HG02571 (cell line): ENCODE measurements around the gene RPL31.

Experiments
- ATAC-seq: cut with Tn5 transposase; IDR thresholded peaks from one replicate; pipeline ENCODE4 v1.9.1; 2021; ENCODE audit warnings: mild to moderate bottlenecking, moderate library complexity; ENCODE audit not compliant: unreplicated experiment

Gene RPL31

GRCh38 chr2:100974712-100975520 lies 27.2 kb upstream of the RPL31 start:
- ATAC-seq, result no peak

GRCh38 chr2:100975521-100975785 lies 26.6 kb upstream of the RPL31 start:
- no peak for ATAC-seq

- no peak for ATAC-seq
Observed at GRCh38 chr2:100976061-100976460, 26.0 kb upstream of the RPL31 start.

GRCh38 chr2:100976645-100977391 lies 25.3 kb upstream of the RPL31 start:
- ATAC-seq, result peak; percentile 72

GRCh38 chr2:100977511-100977910 lies 24.6 kb upstream of the RPL31 start:
- no peak for ATAC-seq

- no peak for ATAC-seq
Observed at GRCh38 chr2:100978582-100979191, 23.4 kb upstream of the RPL31 start.

GRCh38 chr2:100980046-100980445 lies 22.0 kb upstream of the RPL31 start:
- ATAC-seq, result no peak

GRCh38 chr2:100981011-100981410 lies 21.1 kb upstream of the RPL31 start:
- ATAC-seq, result no peak

GRCh38 chr2:100982431-100982861 lies 19.6 kb upstream of the RPL31 start:
- ATAC-seq, result no peak

- ATAC-seq, result no peak
Observed at GRCh38 chr2:100983201-100983600, 18.9 kb upstream of the RPL31 start.

- ATAC-seq, result no peak
Observed at GRCh38 chr2:100983684-100984310, 18.3 kb upstream of the RPL31 start.

GRCh38 chr2:100984892-100985307 lies 17.2 kb upstream of the RPL31 start:
- ATAC-seq, result no peak

GRCh38 chr2:100986157-100986556 lies 15.9 kb upstream of the RPL31 start:
- ATAC-seq, result no peak

- no peak for ATAC-seq
Observed at GRCh38 chr2:100987536-100987935, 14.6 kb upstream of the RPL31 start.

- ATAC-seq, result no peak
Observed at GRCh38 chr2:100987974-100988373, 14.1 kb upstream of the RPL31 start.

GRCh38 chr2:100988630-100989417 lies 13.3 kb upstream of the RPL31 start:
- no peak for ATAC-seq

- ATAC-seq, result no peak
Observed at GRCh38 chr2:100989666-100990065, 12.4 kb upstream of the RPL31 start.

GRCh38 chr2:100990166-100990565 lies 11.9 kb upstream of the RPL31 start:
- no peak for ATAC-seq

- ATAC-seq, result no peak
Observed at GRCh38 chr2:100990650-100991403, 11.3 kb upstream of the RPL31 start.

- no peak for ATAC-seq
Observed at GRCh38 chr2:100991404-100991773, 10.7 kb upstream of the RPL31 start.
